Uterus (tissue), 4 donors: ENCODE data around the gene GTF2F1. TPM values are rescaled to one million over a fixed set of nuclear protein-coding genes. Genes with fewer than 3 reads are reported as not detected.

Experiments
- DNase-seq, 2 donors: peaks; one replicate each; pipeline ENCODE4 v3.0.0-alpha.2; 2019 to 2020
- H3K27ac ChIP-seq, 2 donors: fragments of 200-600 bp; sonication (generic); 1 replicate in 1 of 2; 2 replicates in 1 of 2; pipeline ENCODE4 v1.5.1; 2016 to 2018
- H3K27me3 ChIP-seq, 2 donors: fragments of 200-600 bp; sonication (generic); one replicate each; pipeline ENCODE4 v1.5.1; 2018 to 2019; ENCODE audit warnings: control low read depth in 1 of 2
- H3K36me3 ChIP-seq, 2 donors: fragments of 200-600 bp; sonication (generic); one replicate each; pipeline ENCODE4 v1.5.1; 2019; ENCODE audit warnings: control low read depth in 1 of 2
- H3K4me1 ChIP-seq, 2 donors: fragments of 200-600 bp; sonication (generic); one replicate each; pipeline ENCODE4 v1.5.1; 2018 to 2019; ENCODE audit warnings: control low read depth in 1 of 2
- H3K4me3 ChIP-seq, 2 donors: fragments of 200-600 bp; sonication (generic); 1 replicate in 1 of 2; 2 replicates in 1 of 2; pipeline ENCODE4 v1.5.1; 2018 to 2019; ENCODE audit warnings: mild to moderate bottlenecking in 1 of 2
- H3K9me3 ChIP-seq, 2 donors: fragments of 200-600 bp; sonication (generic); one replicate each; pipeline ENCODE4 v1.5.1; 2019; ENCODE audit warnings: control low read depth in 1 of 2
- CTCF ChIP-seq, 4 experiments: fragments of 200-600 bp in 2 of 4; fragments of 450-650 bp in 2 of 4; sonication (generic) in 2 of 4; IDR thresholded peaks; one replicate each; pipeline ENCODE4 v1.5.1; 2016 to 2019; ENCODE audit warnings: antibody characterized with exemption in 4 of 4, mild to moderate bottlenecking in 2 of 4, moderate library complexity in 1 of 4
- POLR2A ChIP-seq, 2 donors: fragments of 450-650 bp; IDR thresholded peaks; one replicate each; pipeline ENCODE4 v1.6.1; 2016; ENCODE audit warnings: antibody characterized with exemption in 2 of 2, mild to moderate bottlenecking in 1 of 2, moderate library complexity in 1 of 2
- intact Hi-C: fragments of 100-400 bp; cut with DNase I; formaldehyde crosslinking; loops from one replicate; pipeline ENCODE4 v1.15.1; 2023; ENCODE audit warnings: low total_unique reads
- total RNA-seq, 4 donors: library from RNA; depleted of rRNA in 3 of 4; stranded (reverse); fragments of >200 nt in 3 of 4; gene quantifications; one replicate each; pipeline versions ENCODE4 v1.1.0 to v1.2.4, GENCODE V29; 2014 to 2023
- donor health status: DM: yes; HTN: yes; CAD: no.

The GTF2F1 gene
- total RNA-seq, 4 donors from 2014 or later, result 38.2 to 82.2 (median 61.8) TPM

- intact Hi-C loops, result no loop called here
- TF ChIP-seq POLR2A (IDR thresholded peaks at IDR 0.05), result no peak
- no peak for TF ChIP-seq CTCF (IDR thresholded peaks at IDR 0.05)
- peaks cover 4 to 5% of the 10 kb centered on the region in 2 donors for H3K4me1 ChIP-seq
- H3K27me3 ChIP-seq, result no peaks in the 10 kb centered on the region
- no peaks in the 10 kb centered on the region for H3K9me3 ChIP-seq
- peak overlapping the region in 1 of 2 donors; percentile 83 for H3K27ac ChIP-seq
- H3K4me3 ChIP-seq, result no peak overlapping the region
- H3K36me3 ChIP-seq, result no peaks in the 10 kb centered on the region
- DNase-seq, result no peak
These were observed 22.7 kb upstream of the GTF2F1 start for GRCh38 chr19:6415591-6416190.

DNA sequence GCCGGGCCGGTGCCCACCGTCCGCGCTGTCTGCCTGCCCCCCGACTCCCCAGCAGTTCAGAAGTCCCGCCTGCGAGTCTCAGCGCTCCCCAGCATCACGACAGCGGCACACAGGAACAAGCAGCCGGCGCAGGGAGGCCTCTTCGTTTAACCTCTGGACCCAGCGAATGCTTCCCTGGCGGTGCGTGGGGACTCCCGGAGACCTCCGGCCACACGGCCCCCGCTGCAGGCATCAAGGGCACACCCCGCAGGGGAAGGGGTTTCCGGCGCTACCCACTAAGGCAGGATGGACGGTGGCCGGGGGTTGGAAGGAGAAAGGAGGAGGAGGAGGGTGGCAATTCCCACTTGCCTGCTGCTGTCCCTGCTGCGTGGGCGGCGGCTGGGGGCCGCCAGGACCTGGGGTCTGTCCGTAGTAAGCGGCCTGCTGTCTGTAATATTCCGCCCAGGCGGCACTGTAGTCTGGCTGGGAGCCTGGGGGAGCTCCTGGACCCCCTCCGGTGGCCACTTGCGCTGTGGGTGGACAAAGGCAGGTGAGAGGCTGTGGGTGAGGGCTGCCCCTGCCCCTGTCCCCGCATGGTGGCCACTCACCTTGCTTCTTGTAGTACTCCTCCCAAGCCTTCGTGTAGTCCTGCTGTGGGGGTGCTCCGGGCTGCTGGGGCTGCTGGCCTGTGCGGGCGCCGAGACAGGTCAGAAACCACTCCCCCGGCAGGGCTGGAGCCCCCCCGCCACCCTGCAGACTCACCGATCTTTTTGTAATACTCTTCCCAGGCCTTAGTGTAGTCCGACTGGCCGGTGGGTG lies 22.0 kb upstream of the GTF2F1 start:
- no peak for TF ChIP-seq CTCF (IDR thresholded peaks at IDR 0.05)
- intact Hi-C loops, result no loop called here
- no peak overlapping the region for H3K4me3 ChIP-seq
- H3K4me1 ChIP-seq, result peaks cover 4 to 5% of the 10 kb centered on the region in 2 donors
- H3K9me3 ChIP-seq, result no peaks in the 10 kb centered on the region
- no peak for DNase-seq
- peak overlapping the region; percentile 83 to 86 for H3K27ac ChIP-seq
- H3K36me3 ChIP-seq, result no peaks in the 10 kb centered on the region
- H3K27me3 ChIP-seq, result no peaks in the 10 kb centered on the region

DNA sequence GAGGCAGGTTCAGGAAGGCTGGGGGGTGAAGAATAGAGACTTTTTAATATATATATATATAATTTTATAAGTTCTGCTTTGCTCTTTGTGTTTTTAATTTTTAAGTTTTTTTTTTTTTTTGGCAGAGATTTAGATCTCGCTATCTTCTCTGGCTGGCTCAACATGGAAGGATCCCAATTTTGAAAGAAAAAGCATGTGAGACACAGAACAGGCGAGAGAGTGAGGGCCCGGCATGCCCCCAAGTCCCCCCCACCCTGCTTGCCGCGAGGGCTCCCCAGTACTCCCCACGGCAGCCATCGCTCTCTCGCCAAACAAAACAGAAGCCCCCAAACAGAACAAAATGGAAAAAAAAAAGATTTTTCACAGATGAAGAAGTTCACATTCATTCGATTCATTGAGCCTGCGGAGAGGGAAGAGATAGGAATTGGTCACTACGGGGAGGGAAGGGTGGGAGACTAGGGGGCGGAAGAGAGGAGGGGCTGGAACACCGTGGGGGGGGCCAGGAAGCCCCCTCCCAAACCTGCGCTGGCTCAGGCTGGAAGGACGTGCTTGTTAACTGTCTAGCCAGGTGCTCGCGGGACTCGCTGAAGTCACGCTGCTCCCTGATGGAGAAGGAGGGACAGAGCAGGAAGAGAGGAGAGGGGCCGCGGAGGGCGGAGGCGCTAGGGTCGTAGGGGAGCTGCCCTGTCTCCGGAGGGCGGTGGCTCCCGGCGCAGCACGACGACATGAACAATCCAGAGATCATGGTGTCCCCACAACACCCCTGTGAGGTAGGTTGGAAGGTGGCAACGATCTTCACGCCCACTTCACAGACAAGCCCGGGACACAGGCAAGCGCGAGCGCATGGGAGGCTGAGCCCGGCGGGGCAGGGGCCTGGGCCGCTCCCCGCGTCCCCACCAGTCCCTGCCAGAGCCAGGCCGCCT lies 21.0 kb upstream of the GTF2F1 start:
- H3K27ac ChIP-seq, result peak overlapping the region; percentile 83 to 86
- no peaks in the 10 kb centered on the region for H3K9me3 ChIP-seq
- H3K4me3 ChIP-seq, result no peak overlapping the region
- H3K4me1 ChIP-seq, result peaks cover 4 to 5% of the 10 kb centered on the region in 2 donors
- intact Hi-C loops, result no loop called here
- H3K36me3 ChIP-seq, result no peaks in the 10 kb centered on the region
- H3K27me3 ChIP-seq, result no peaks in the 10 kb centered on the region
- TF ChIP-seq POLR2A (IDR thresholded peaks at IDR 0.05) (no peak), CTCF (IDR thresholded peaks at IDR 0.05) (peak in 1 of 4 experiments; percentile 4)
- no peak for DNase-seq

GRCh38 chr19:6413291-6413690 lies 20.3 kb upstream of the GTF2F1 start:
- peak overlapping the region; percentile 83 to 86 for H3K27ac ChIP-seq
- no peak for DNase-seq
- no peaks in the 10 kb centered on the region for H3K27me3 ChIP-seq
- no peaks in the 10 kb centered on the region for H3K36me3 ChIP-seq
- TF ChIP-seq POLR2A (IDR thresholded peaks at IDR 0.05) (no peak), CTCF (IDR thresholded peaks at IDR 0.05) (no peak)
- peaks cover 4 to 5% of the 10 kb centered on the region in 2 donors for H3K4me1 ChIP-seq
- H3K9me3 ChIP-seq, result no peaks in the 10 kb centered on the region
- intact Hi-C loops, result no loop called here
- no peak overlapping the region for H3K4me3 ChIP-seq
